GM21390 (cell line): Measurements from ENCODE around the gene PSMB2.

Experiments used
- ATAC-seq: cut with Tn5 transposase; IDR thresholded peaks from one replicate; pipeline ENCODE4 v1.9.1; 2021; ENCODE audit not compliant: unreplicated experiment

PSMB2 gene

DNA sequence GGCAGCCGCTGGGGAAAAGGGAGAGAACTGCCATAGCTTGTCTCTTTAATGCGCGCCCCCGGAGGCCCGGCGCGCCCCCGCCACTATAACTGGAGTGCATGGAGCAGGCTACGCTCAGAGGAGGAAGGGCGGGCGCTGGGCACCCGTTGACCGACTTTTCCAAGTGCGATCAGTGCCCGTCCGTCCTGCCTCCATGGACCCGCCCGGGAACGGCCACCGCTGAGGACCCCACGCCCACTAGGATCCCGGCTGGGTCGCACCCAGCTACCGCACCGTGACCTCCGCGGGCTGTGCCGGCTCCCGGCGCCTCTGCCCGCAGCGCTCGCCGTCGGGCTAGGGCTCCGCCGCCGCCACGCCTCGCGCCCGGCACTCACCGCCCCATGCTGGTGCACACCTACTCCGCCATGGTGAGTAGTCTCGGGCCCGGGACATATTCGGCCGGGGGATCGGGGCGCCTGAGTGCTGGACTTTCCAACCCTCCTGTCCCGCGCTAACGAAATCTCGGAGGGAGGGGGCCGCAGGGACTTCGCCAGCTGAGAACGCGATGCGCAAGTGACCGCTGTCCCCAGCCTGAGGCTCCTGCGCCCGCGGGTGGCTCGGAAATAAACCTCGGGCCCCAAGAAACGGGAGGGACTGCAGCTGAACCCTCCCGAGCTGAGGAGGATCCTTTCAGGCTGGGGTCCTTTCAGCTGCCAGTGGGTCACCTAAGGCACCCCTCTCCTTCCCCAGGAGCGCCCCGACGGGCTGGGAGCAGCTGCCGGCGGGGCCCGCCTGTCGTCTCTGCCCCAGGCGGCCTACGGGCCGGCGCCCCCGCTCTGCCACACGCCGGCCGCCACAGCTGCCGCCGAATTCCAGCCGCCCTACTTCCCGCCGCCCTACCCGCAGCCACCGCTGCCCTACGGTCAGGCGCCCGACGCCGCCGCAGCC lies 67.9 kb downstream of the PSMB2 start, which contains the start of gene TFAP2E:
TFAP2E (plus strand) TSS at position 117 of the 927 bp plus-strand sequence; CDS start at position 381, 264 bp downstream.
- no peak for ATAC-seq

DNA sequence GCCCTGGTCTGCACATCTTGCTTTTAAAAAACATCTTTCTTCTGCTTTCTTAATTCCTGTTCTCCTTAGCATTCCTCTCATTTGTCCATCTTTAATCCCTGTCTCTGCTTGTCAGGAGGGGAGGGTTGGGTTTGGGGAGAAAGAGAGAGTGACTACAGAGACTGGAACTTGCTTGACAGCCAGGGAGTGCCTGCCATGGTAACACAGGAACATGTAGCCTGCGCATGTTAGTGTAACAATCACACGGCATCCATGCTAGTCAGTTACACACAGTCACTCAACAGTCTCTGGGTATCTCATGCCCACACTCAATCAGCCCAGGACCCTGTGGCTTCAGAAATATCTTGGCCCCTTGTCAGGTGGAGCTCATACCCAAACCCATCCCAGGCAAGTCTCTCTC lies 69.0 kb downstream of the PSMB2 start:
- ATAC-seq, result no peak

DNA sequence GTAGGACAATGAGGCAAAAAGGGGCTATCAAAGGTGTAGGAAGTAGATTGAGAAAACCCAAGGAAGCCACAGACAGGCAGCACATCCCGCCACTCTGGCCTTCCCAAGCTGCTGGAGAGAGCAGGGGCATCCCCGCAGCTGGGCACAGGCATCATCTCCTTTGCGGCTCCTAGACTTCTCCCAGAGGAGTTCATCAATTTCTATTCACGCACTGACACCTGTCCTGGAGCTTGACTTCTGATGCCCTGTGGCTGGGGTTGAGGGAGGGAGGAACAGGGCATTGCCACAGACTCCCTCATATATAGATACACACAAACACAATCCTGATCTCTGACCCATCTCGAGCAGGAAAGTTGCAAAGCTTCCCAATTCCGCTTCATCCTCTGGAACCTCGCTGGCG lies 70.1 kb downstream of the PSMB2 start:
- no peak for ATAC-seq

DNA sequence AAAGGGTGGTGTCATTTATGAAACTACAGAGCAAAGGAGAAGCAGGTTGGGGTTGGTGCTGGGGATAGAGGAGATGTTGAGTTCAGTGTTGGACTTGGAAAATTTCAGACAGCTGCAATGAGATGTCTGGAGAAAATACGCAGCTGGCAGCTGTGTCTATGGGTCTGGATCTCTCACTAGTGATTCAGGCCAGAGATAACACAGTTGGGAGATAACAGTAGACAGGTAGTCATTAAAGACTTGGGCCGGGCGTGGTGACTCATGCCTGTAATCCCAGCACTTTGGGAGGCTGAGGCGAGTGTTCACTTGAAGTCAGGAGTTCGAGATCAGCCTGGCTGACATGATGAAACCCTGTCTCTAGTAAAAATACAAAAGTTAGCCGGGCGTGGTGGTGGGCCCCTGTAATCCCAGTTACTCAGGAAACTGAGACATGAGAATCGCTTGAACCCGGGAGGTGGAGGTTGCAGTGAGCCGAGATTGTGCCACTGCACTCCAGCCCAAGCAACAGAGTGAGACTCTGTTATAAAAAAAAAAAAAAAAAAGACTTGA lies 70.7 kb downstream of the PSMB2 start:
- ATAC-seq, result no peak

DNA sequence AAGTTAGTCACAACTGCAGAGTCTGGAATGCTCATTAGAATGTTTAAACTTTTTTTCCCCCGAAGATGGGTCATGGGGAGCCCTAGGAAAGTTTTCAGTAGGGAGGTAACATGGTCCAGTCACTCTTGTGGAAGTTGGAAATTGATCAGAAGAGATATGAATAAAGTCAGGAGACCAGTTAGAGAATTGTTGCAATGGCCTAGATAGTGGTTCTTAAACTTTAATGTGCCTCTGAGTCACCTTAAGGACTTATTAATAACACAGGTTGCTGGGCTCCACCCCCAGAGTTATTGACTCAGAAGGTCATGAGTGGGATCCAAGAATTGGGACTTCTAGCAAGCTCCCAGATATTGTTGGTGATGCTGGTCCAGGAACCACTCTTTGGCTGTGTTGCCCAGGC lies 71.4 kb downstream of the PSMB2 start:
- no peak for ATAC-seq

DNA sequence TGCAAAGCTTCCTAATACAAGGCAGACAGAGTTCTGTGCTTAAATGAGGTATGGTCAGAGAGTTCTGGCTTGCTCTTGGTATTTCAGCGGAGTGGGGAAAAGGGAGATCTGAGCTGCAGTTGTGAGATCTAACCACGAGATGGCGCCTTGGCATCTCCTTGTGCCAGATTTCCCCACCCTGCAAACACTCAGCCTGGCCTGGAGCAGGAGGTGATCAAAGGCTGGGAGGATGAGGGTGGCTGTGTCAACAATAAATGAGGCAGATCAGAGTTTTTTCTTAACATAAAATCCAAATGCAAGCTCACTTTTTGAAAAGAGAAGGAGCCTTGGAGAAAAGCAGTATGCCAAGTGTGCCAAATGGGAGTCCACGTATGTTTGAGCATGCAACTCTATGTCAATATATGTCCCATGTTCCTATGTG lies 72.3 kb downstream of the PSMB2 start:
- ATAC-seq, result no peak

DNA sequence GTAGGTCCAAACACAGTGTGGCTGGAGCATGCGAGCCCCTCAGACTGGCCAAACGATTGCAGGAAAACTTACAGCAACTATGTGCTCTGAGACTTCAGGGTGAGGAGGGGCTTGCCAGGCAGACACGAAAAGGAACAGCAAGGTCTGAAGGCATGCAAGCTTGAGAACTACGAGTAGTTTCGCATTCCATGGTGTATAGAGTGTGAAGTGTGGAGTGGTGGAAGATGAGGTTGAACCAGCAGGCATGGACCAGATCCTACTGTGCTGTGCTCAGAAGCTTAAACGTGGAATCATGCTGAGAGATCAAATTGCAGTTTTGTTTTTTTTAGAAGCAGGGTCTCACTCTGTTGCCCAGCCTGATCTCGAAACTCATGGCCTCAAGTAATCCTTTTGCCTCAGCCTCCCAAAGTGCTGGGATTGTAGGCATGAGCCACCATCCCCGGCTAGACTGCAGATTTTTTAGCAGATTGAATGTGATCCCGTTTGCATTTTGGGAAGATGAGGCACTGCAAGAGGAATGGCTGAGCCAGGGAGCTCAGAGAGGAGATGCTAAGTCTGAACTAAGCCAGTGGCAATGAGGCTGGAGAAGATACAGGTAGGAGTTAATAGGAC lies 73.3 kb downstream of the PSMB2 start:
- no peak for ATAC-seq

DNA sequence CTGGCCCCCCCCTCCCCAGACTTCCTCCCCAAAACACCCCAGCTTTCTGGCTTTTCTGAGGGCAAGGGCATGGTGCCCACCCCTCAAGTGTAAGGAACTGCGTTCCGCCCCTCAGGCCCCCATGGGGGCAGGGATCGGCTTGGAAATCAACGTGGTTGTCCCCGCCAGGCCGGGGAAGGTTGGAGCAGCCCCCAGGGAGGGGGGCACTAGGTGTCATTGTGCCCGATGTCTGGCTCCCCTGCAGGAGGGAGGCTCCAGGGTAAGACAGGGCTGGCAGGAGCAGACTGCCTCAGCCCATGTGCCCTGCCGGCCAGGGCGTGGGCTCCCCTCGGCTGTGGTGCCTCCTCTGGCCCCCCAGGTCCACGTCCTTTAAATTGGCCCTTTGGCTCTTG lies 75.6 kb downstream of the PSMB2 start:
- ATAC-seq, result no peak

DNA sequence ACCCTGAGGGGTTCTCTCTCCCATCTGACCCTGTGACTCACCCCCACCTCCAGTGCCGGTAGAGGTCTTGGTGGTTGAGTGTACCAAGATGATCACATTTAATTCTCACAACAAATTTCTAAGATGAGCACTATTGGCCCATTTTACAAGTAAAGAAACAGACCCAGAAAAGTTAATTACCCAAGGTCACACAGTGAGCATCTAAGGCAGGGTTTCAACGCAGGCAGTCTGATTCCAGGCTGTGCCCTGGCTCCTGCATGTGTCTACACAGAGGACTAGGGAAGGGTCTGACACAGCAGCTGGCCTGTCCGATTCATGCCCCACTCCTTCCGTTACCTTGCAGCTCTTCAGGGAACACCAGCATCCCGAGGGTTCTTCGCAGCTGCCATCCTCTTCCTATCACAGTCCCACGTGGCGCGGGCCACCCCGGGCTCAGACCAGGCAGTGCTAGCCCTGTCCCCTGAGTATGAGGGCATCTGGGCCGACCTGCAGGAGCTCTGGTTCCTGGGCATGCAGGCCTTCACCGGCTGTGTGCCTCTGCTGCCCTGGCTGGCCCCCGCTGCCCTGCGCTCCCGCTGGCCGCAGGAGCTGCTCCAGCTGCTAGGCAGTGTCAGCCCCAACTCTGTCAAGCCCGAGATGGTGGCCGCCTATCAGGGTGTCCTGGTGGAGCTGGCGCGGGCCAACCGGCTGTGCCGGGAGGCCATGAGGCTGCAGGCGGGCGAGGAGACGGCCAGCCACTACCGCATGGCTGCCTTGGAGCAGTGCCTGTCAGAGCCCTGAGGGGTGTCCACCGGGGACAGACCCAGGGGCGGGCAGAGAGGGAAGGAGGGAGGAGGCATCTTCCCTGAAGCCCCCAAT lies 76.2 kb downstream of the PSMB2 start:
- ATAC-seq, result no peak

DNA sequence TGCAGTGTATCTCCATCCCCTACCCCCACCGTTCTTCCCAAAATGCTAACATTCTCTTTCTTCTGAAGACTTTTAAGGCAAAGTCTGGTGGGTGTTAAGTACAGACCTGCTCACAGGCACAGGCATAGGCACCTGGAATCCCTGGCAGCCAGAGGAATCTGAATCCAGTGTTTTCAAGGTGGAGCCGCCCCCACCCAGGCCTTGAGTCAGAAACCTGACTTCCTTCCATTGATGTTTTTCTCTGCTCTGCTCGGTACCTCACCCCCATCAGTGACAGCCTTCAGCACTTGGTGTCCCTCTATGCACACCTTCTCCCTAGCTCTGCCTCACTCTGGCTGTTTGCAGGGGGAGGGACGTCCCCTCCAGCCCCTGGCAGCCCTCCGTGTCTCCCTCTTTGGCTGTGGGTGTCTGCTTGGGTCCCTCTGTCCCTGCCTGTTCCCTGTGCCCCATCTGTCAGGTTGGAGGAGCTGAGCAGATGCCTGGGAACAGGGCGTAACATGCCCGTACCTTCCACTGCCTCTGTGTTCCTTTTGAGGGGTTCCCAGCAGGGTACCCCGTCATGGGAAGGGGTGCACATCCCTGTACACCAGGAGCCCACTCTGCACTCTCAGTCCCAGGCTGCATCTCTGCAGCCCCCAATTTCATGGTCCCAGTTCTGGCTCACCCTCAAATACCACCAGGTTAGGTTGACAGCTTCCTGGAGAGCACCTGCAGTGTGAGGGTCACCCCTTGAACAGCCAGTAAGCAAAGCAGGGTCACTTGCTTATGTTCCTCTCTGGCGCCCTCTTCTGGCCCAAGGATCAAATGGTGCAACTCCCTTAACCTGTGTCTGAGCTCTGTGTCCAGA lies 77.1 kb downstream of the PSMB2 start:
- no peak for ATAC-seq

DNA sequence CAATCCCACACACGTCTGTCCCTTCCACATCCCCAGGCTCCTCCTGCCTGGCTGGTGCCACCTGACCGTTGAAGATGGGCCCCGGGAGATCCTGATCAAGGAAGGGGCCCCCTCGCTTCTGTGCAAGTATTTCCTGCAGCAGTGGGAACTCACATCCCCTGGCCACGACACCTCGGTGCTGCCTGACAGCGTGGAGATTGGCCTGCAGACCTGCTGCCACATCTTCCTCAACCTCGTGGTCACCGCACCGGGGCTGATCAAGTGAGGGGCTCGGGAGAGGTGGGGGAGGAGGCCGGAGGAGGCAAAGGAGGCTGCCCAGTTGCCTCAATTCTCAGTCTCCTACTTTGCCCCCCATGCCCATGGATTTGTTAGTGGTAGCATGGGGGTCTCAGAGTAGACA lies 78.2 kb downstream of the PSMB2 start:
- no peak for ATAC-seq

DNA sequence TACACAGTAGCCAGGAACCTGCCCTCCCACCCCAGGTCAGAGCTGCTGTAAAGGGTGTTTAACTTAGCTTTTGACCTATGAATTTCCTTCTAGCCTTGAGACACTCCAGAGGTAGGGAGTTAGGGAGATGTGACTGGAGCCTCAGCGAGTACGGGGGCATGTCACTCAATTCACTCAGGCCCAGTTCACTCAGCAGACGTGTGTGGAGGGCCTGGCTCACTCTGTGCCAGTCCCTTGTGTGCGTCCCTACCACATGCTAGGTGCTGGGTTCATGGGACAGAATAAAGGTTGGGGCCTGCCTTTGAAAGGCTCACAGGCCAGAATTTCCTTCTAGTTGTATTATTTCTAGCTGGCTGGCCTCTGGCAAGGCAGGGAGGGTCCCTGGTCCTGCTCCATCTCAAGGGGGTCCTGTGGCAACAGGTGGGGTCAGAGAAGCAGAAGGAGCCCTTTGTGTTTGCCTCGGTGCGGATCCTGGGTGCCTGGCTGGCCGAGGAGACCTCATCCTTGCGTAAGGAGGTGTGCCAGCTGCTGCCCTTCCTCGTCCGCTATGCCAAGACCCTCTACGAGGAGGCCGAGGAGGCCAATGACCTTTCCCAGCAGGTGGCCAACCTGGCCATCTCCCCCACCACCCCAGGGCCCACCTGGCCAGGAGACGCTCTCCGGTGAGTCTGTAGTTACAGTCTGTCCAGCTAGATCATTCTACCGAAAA lies 79.2 kb downstream of the PSMB2 start:
- no peak for ATAC-seq

DNA sequence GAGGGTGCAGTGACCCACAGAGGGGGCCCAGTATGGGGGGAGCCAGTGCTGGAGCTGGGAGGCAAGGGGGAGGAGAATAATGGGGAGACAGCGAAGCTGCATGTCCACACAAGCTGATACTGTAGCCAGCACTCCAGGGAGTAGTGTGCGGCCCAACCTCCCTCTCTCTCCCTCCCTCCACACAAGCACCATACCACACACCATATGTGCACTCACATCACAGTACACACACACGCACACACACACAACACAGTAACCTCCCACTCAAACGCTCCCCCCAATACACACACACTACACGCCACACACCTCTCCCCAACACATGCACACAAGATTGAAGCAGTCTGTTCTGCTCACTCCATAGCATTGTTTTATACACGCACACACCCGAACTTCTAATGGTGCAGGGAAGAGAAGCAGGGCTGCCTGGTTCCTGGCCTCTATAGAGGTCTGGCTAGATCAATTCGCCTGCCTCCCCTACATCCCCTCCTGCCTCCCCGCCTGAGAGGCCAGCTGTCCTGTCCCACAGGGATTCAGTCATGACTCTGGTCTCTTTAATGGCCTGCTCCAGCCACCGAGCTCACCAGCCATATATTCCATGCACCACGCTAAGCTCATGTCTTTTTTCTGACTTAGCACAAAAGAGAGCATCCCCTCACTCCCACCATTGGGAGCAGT lies 79.9 kb downstream of the PSMB2 start:
- ATAC-seq, result no peak

DNA sequence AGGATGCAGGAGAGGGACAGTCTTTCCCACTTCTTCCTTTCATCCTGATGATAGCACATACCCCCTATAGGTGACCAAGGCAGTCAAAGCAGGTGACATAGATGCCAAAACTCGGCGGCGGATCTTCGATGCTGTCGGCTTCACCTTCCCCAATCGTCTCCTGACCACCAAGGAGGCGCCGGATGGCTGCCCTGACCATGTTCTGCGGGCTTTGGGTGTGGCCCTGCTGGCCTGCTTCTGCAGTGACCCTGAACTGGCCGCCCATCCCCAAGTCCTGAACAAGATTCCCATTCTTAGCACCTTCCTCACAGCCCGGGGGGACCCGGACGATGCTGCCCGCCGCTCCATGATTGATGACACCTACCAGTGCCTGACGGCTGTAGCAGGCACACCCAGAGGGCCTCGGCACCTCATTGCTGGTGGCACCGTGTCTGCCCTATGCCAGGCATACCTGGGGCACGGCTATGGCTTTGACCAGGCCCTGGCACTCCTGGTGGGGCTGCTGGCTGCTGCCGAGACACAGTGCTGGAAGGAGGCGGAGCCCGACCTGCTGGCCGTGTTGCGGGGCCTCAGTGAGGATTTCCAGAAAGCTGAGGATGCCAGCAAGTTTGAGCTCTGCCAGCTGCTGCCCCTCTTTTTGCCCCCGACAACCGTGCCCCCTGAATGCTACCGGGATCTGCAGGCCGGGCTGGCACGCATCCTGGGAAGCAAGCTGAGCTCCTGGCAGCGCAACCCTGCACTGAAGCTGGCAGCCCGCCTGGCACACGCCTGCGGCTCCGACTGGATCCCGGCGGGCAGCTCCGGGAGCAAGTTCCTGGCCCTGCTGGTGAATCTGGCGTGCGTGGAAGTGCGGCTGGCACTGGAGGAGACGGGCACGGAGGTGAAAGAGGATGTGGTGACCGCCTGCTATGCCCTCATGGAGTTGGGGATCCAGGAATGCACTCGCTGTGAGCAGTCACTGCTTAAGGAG lies 80.8 kb downstream of the PSMB2 start:
- no peak for ATAC-seq

DNA sequence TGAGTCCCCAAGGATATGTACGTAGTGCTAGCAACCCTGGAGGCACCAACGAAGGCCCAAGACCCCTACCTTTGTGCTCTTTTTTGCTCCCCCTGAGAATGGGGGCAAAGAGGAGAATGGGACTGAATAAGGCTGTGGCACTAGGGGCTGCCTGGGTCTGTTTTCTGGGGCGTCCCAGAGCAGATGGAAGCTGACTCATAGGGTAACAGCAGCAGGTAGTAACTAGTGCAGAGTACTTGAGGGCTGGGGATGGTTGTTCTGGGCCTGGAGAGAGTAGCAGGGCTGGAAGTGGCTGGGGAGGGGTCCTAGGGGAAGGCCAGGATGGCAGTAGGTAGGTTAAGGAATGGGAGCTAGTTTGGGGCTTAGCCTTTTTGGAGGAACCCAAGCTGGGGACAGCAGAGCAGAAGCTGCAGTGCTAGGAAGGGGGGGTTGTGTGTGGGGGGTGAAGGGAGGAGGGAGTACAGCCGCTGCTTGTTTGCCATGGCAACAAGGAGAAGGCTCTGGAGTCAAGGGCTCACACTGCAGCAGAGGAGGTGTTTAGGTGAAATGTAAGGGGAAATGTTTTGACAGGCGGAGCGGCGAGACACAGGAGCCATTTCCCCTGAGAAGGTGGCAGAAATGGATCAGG lies 81.9 kb downstream of the PSMB2 start:
- no peak for ATAC-seq

DNA sequence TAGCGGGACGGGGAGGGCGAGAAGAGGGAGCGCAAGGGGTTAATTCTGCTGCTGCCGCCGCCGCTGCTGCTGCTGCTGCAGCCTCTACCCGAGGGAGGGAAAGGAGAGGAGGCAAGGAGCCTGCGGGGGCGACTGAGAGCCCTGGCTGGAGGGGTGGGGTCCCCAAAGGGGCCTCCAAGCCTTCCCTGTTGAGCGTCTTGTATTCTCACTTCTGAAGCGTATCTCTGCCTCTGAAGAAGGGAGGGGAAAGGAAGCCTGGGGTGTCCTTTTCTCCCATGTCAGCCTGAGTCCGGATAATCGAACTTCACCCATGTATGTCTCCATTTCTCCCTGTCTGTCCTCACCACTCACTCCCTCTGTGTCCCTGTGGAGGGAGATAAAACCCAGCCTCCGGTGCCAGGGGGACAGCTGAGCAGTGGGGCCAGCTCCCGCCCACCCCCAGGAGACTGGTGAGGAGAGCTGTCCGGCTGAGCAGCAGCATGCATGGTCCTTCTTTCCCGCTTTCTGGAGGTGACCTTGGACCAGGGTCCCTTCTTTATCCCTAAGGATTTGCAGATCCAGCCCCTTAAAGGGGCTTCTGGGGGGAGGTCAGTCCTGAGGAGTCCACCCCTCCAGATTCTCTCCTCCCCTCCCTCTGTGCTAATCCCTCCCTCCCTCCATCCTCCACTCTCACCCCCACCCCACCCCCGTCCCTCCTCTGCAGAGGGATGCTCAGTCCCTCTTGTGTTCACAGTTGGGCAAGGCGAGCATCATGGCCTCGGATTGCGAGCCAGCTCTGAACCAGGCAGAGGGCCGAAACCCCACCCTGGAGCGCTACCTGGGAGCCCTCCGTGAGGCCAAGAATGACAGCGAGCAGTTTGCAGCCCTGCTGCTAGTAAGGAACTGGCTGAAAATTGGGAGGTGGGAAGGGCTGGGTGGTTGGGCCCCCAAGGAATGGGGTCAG lies 82.7 kb downstream of the PSMB2 start:
- ATAC-seq, result no peak
